22Rv1 (cell line): Measurements from ENCODE around the gene PSMF1.

Experiments used
- CTCF ChIP-seq: fragments of 450-650 bp; IDR thresholded peaks from 2 replicates; pipeline ENCODE4 v1.5.1; 2017; ENCODE audit warnings: mild to moderate bottlenecking
- ZFX ChIP-seq: fragments of 450-650 bp; IDR thresholded peaks from 2 replicates; pipeline ENCODE4 v1.6.1; 2017; ENCODE audit warnings: antibody characterized with exemption, borderline replicate concordance

GRCh38 chr20:1150968-1151367, 32.6 kb downstream of the PSMF1 start:
- no peak for TF ChIP-seq CTCF
- TF ChIP-seq ZFX, result no peak
